Aorta (tissue), 5 donors: ENCODE results near the gene MED25. TPM values are rescaled to one million over a fixed set of nuclear protein-coding genes. Genes with fewer than 3 reads are reported as not detected.

ENCODE experiments used
- ATAC-seq: fragments of 200-7000 bp; cut with Tn5 transposase; one replicate; pipeline ENCODE4 v1.9.1; 2022; ENCODE audit warnings: moderate library complexity; ENCODE audit not compliant: low FRiP score
- DNase-seq, 2 donors: peaks; one replicate each; pipeline ENCODE4 v3.0.0-alpha.2; 2020
- H3K27ac ChIP-seq, 2 donors: one replicate each; pipeline ENCODE4 v1.5.1; 2013; ENCODE audit warnings: low read length in 2 of 2, mild to moderate bottlenecking in 2 of 2, moderate library complexity in 2 of 2, control low read depth in 1 of 2, inconsistent platforms in 1 of 2, low read depth in 1 of 2
- H3K27me3 ChIP-seq, 2 donors: one replicate each; pipeline ENCODE4 v1.6.1; 2013; ENCODE audit warnings: control low read depth in 1 of 2, low read length in 1 of 2, mild to moderate bottlenecking in 1 of 2, moderate library complexity in 1 of 2; ENCODE audit not compliant: insufficient read depth in 2 of 2, control insufficient read depth in 1 of 2
- H3K36me3 ChIP-seq, 2 donors: one replicate each; pipeline ENCODE4 v1.6.1; 2013; ENCODE audit warnings: control low read depth in 1 of 2, low read length in 1 of 2, mild to moderate bottlenecking in 1 of 2; ENCODE audit not compliant: insufficient read depth in 2 of 2, control insufficient read depth in 1 of 2
- H3K4me1 ChIP-seq, 2 donors: one replicate each; pipeline ENCODE4 v1.6.1; 2013; ENCODE audit warnings: low read length in 2 of 2, control low read depth in 1 of 2, mild to moderate bottlenecking in 1 of 2, moderate library complexity in 1 of 2; ENCODE audit not compliant: insufficient read depth in 2 of 2, control insufficient read depth in 1 of 2
- H3K4me3 ChIP-seq, 2 donors: one replicate each; pipeline ENCODE4 v1.5.1; 2013; ENCODE audit warnings: low read length in 2 of 2, control low read depth in 1 of 2, mild to moderate bottlenecking in 1 of 2
- H3K9me3 ChIP-seq: one replicate; pipeline ENCODE4 v1.6.1; 2013; ENCODE audit warnings: mild to moderate bottlenecking, low read length; ENCODE audit not compliant: control insufficient read depth
- WGBS, 2 donors: extraction: QIAGEN DNeasy Blood & Tissue Kit; methylation state at CpG; one replicate each; pipeline ENCODE4 v1.1.7; 2013; 5-methylcytosine and 5-hydroxymethylcytosine counted together
- intact Hi-C, 2 donors: fragments of 100-400 bp; cut with DNase I; formaldehyde crosslinking; loops; one replicate each; pipeline versions ENCODE4 v1.14.2 to v1.15.0; 2022
- polyA plus RNA-seq, 2 donors: library from polyadenylated mRNA; stranded (reverse); fragments of 200-250 nt; gene quantifications; one replicate each; pipeline ENCODE4 v1.2.3, GENCODE V29; 2013
- total RNA-seq, 2 donors: library from RNA; stranded (reverse); fragmentation: NEBNext Ultra II Directional; extraction: Animal tissue kit (Norgen Biotek cat#: 25700); gene quantifications; one replicate each; pipeline ENCODE4 v1.2.1, GENCODE V29; 2021
- donor health status: healthy with polysubstance abuse.
- donor health status: Bipolar disorder and iron deficiency.
- donor health status: DM: no; HTN: no; CAD: no.
- donor health status: DM: no; HTN: no; CAD: no.
- donor health status: DM: yes; HTN: yes; CAD: no.

MED25 gene
- total and polyA plus RNA-seq, 4 donors, result 18.3 to 52.8 (median 33.7) TPM

DNA sequence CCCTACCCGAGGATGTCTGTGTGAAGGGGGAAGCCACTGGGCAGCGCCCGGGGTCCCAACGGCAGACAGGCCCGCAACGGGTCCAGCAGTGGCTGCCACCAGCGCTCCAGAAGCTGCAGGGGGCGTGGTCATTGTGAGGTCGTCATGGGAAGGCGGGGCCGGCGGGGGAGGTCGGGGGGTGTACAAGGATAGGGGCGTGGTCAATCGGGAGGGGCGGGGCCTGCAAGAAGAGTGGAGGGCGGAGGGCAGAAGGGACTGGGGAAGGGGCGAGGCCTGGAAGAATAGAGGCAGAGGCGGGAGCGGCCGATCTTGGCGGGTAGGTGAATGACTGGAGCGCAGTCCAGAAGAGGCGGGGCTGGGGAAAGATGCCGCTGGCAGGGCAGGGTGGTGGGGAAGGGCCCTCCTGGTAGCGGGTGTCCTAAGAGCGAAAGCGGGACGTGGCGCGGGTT, 9.4 kb upstream of the MED25 start:
- intact Hi-C loops, result loop anchor here (5.0 kb wide), 1 partner anchor 41 kb away; the partner anchor contains the start of gene AP2A1 (in 2 of the 2)
- DNase-seq, result peak; percentile 96 to 99
- Histone ChIP-seq H3K27me3 (no peaks in the 10 kb centered on the region), H3K4me1 (no peaks in the 10 kb centered on the region), H3K4me3 (peak overlapping the region; percentile 32 to 41), H3K9me3 (no peaks in the 10 kb centered on the region), H3K27ac (peak overlapping the region in 1 of 2 donors; percentile 37), H3K36me3 (peaks cover 0 to 2% of the 10 kb centered on the region in 2 donors)
- 2% methylated on average over 31 of the region's 31 CpGs for WGBS, 2 donors
- ATAC-seq, result peak; percentile 85

DNA sequence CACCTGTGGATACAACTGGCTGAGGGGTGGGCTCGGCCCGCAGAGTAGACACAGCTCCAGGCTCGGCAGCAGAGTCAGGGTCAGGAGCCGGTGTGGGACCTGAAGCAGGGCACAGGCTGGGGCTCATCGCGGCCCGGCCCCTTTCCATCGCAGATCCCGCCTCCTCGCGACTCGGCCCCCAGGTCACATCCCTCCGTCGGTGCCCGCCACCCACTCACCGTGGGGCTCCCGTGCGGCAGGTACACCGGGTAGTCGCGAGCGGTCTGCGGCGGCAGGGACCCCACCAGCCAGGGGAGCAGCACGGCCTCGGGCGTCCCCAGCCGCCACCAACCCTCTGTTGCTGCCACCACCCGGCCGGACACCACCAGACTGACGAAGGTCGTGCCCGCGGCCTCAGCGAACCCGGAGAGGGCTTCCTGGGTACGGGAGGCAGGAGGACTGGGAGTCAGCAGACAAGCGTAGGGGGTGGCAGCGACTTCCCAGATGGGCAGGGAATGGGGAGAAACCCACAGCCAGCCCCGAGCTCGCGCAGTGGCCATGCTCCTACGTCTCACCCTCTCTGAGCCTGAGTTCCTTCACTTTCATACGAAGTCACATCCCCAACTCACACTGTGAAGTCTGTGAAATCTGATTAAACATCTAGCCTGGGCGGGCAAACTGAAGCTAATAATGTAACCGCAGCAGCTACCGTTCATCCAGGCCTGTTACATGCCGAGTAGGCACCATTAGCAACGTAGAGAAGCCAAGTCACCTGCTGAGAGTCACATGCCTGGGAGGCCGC, 8.7 kb upstream of the MED25 start:
- Histone ChIP-seq H3K27me3 (no peaks in the 10 kb centered on the region), H3K36me3 (peaks cover 0 to 2% of the 10 kb centered on the region in 2 donors), H3K27ac (peak overlapping the region in 1 of 2 donors; percentile 37), H3K9me3 (no peaks in the 10 kb centered on the region), H3K4me1 (no peaks in the 10 kb centered on the region), H3K4me3 (peak overlapping the region; percentile 32 to 41)
- ATAC-seq (peak; percentile 52), DNase-seq (peak; percentile 82 to 89)
- intact Hi-C loops, result loop anchor here (5.0 kb wide), 1 partner anchor 42 kb away; the partner anchor contains the start of gene AP2A1 (in 2 of the 2)
- 7% methylated on average over 42 to 50 of the region's 50 CpGs for WGBS, 2 donors

DNA sequence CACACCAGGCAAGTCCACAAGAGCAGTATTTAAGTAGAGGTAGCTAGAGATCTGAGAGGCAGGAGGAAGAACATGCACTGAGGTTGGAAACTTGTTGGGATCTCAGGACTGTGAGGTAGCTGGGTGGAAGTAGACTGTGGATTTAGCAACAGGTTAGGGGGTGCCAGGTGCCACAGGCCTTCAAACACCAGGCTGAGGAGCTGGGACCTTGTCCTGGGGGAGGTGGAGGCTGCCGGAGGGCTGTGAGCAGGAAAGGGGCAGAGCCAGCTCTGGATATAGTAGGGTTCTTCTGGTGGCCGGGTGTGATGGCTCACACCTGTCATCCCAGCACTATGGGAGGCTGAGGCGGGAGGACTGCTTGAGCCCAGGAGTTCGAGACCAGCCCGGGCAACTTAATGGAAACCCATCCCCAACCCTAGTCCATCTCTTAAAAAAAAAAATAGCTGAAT, 8.1 kb upstream of the MED25 start:
- no peak overlapping the region for H3K4me3 ChIP-seq
- no peaks in the 10 kb centered on the region for H3K9me3 ChIP-seq
- WGBS, 2 donors, result 95 to 97% methylated on average over 5 of the region's 5 CpGs
- H3K36me3 ChIP-seq, result peaks cover 0 to 2% of the 10 kb centered on the region in 2 donors
- H3K27ac ChIP-seq, result peak overlapping the region in 1 of 2 donors; percentile 37
- ATAC-seq (no peak), DNase-seq (no peak)
- no peaks in the 10 kb centered on the region for H3K4me1 ChIP-seq
- no peaks in the 10 kb centered on the region for H3K27me3 ChIP-seq
- intact Hi-C loops, result loop anchor here (5.0 kb wide), 2 partner anchors 43 to 57 kb away; partner anchors contain the start of genes AP2A1 (in 2 of the 2) and PNKP (in 1 of the 2)

DNA sequence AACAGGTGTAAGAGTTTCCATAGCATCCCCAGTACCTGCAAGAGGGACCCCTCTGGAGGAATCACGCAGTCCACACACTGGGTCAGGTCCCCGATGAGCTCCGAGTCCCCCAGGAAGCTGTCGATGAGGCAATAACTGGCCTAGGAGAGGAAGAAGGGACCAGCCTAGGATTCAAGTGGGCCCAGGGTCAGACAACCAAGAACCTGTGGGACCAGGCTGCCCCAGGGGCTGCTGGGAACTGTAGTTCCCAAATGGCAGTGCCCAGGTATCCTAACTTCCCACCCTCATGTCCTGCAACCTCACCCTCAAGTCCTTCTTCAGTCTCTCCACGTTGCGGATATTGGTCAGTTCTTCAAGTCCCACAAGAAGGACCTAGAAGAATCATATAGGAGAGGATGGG, 6.8 kb upstream of the MED25 start:
- Histone ChIP-seq H3K9me3 (no peaks in the 10 kb centered on the region), H3K4me3 (no peak overlapping the region), H3K27me3 (no peaks in the 10 kb centered on the region), H3K36me3 (peaks cover 0 to 2% of the 10 kb centered on the region in 2 donors), H3K4me1 (no peaks in the 10 kb centered on the region), H3K27ac (no peak overlapping the region)
- intact Hi-C loops, result loop anchor here in 1 of 2 donors (5.0 kb wide), 1 partner anchor 56 kb away; the partner anchor contains the start of gene PNKP
- ATAC-seq (no peak), DNase-seq (no peak)
- WGBS, 2 donors, result 93 to 94% methylated on average over 6 of the region's 6 CpGs

DNA sequence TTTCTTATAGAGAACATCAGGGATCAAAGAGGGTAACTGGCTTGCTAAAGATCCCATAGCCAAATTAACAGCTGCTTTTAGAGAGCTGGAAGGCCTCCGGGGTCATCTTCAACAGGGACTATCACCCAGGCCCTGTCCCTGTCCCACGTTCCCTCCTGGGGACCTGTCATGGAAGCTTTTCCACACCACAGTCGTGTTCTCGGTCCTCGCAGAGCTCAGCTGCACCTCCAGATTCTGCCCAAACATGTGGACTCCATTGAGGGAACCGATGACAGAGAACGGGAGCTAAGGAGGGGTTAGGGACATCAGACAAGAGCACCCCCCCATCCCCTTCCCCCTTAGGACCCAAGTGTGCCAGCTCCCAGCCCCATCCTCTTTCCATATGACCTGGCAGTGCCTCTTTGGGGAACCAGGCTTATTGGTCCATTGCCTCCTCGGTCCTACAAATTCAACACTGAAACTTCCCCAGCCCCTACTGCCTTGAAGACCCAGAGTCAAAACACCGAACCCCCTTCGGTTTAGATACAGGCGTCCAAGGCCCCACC, 5.6 kb upstream of the MED25 start:
- Histone ChIP-seq H3K27ac (peak overlapping the region in 1 of 2 donors; percentile 69), H3K4me1 (no peaks in the 10 kb centered on the region), H3K27me3 (no peaks in the 10 kb centered on the region), H3K36me3 (no peaks in the 10 kb centered on the region), H3K4me3 (peak overlapping the region; percentile 47 to 84), H3K9me3 (no peaks in the 10 kb centered on the region)
- 43 to 45% methylated on average over 11 of the region's 11 CpGs for WGBS, 2 donors
- DNase-seq, result no peak
- intact Hi-C loops, result loop anchor here in 1 of 2 donors (5.0 kb wide), 1 partner anchor 55 kb away; the partner anchor contains the start of gene PNKP
- ATAC-seq, result no peak

DNA sequence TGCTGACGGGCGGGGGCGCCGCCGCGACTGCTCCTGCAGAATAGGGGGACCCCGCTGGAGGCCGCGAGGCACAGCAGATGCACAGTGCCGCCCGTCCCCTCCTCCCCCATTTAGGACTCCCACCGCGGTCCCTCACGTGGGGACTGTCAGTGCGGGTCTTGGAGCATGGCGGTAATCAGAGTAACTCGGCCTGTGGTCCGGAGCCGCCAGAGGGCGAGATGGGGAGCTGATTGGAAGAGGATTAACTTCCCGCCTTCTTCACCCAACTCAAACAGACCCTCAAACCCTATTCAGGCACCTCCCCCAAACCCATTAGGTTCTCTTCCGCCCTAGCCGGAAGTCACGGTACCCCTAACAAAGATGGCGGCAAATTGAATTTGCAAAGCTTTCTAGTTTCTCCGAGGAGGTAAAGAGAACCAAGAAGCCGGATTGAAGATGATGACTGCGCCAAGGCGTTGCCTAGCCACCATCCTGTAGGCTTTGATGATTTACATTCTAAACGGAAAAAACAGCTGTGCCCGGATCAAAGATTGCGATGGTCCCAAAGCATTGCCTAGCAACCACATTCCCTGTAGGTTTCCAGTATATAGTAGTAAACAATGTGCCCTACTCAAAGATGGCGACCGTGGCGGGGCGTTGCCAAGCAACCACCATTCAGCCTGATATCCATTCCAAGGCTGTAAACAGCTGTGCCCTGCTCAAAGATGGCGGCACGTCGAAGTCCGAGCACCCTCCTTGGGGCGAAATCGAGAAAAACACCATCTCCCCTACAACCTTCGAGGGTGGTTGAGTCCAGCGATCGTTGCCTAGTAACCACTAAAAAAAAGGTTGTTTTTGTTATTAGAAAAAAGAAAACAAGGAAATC, 4.9 kb upstream of the MED25 start, which contains the start of gene FUZ:
Gene FUZ (minus strand): TSS at position 296 of the 865 bp plus-strand sequence. CDS start 186 bp downstream, at position 110.
- 0% methylated on average over 45 of the region's 45 CpGs for WGBS, 2 donors
- Histone ChIP-seq H3K4me1 (no peaks in the 10 kb centered on the region), H3K36me3 (no peaks in the 10 kb centered on the region), H3K27me3 (no peaks in the 10 kb centered on the region), H3K9me3 (no peaks in the 10 kb centered on the region), H3K4me3 (peak within 1 kb of the TSS; percentile 47 to 84), H3K27ac (peak within 1 kb of the TSS in 1 of 2 donors; percentile 69)
- DNase-seq (peak; percentile 97 to 98), ATAC-seq (peak; percentile 90)
- intact Hi-C loops, result loop anchor here in 1 of 2 donors (5.0 kb wide), 1 partner anchor 54 kb away; the partner anchor contains the start of gene PNKP

DNA sequence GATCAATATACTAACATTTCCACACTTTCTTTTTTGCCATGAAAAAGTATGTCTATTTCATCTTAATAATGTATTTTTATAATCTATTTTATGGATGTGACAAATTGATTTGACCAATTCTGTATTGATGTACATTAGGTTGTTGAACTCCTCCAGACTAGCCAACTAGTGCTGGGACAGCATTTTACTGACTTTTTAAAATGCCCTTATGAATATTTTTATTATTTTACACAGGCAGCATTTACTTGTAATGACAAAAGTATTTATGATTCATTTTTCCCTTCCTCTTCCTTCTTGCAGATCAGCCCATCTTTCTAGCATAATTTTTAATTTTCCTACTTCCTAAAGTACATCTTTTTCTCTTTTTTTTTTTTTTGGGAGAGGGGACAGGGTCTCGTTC, 4.1 kb upstream of the MED25 start:
- no peaks in the 10 kb centered on the region for H3K36me3 ChIP-seq
- DNase-seq (no peak), ATAC-seq (no peak)
- no peaks in the 10 kb centered on the region for H3K4me1 ChIP-seq
- no peaks in the 10 kb centered on the region for H3K27me3 ChIP-seq
- H3K4me3 ChIP-seq, result no peak overlapping the region
- WGBS, 2 donors, result 53 to 54% methylated on average over 1 of the region's 1 CpG
- no peaks in the 10 kb centered on the region for H3K9me3 ChIP-seq
- intact Hi-C loops, result loop anchor here in 1 of 2 donors (5.0 kb wide), 1 partner anchor 53 kb away; the partner anchor contains the start of gene PNKP
- no peak overlapping the region for H3K27ac ChIP-seq

DNA sequence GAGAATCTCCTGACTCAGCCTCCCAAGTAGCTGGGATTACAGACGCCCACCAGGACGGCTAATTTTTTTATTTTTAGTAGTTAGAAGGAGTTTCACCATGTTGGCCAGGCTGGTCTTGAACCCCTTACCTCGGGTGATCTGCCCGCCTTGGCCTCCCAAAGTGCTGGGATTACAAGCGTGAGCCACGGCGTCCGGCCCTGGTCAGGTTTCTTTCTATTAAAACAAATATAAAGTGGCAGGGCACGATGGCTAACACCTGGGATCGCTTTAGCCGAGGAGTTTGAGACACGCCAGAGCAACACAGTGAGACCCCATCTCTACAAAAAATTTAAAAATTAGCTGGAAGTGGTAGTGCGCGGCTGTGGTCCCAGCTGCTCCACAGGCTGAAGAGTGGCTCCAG, 1.5 kb upstream of the MED25 start:
- Histone ChIP-seq H3K4me3 (no peak overlapping the region), H3K36me3 (no peaks in the 10 kb centered on the region), H3K4me1 (no peaks in the 10 kb centered on the region), H3K27ac (peak overlapping the region in 1 of 2 donors; percentile 81), H3K27me3 (no peaks in the 10 kb centered on the region), H3K9me3 (no peaks in the 10 kb centered on the region)
- 83 to 86% methylated on average over 14 of the region's 14 CpGs for WGBS, 2 donors
- DNase-seq, result no peak
- intact Hi-C loops, result loop anchor here in 1 of 2 donors (5.0 kb wide), 1 partner anchor 36 kb away; the partner anchor contains the start of gene PTOV1
- no peak for ATAC-seq
